ENCODE measurements around the gene ZNF17.

- TF ChIP-seq CTCF (conservative IDR thresholded peaks at IDR 0.05; ENCODE audit: low read length) (no peak), EZH2phosphoT487 (IDR thresholded peaks at IDR 0.05; ENCODE audit: borderline replicate concordance, low read depth, low read length) (no peak)
Observed at GRCh38 chr19:57380923-57381322, 30.0 kb upstream of the ZNF17 start.

Data from OCI-LY7 (cell line).